Keratinocyte (primary cell): ENCODE results near the gene CILP. TPM values are rescaled to one million over a fixed set of nuclear protein-coding genes. Genes with fewer than 3 reads are reported as not detected.

Source experiments
- DNase-seq: peaks from one replicate; pipeline ENCODE4 v3.0.0-alpha.2; 2011; ENCODE audit warnings: low read depth, missing footprints, low spot score
- FAIRE-seq: peaks from 2 replicates; lab custom pipeline; 2011; peaks lifted over from hg19 to GRCh38; lab: Jason Lieb, UNC
- H2AFZ ChIP-seq: 2 replicates; pipeline ENCODE4 v1.6.0; 2012; ENCODE audit warnings: low read length, control low read depth, inconsistent platforms; ENCODE audit not compliant: control insufficient read depth
- H3K27ac ChIP-seq: 2 replicates; pipeline ENCODE4 v1.5.1; 2011; ENCODE audit warnings: low read length; ENCODE audit not compliant: control insufficient read depth, insufficient read depth
- H3K27me3 ChIP-seq: 3 replicates; pipeline ENCODE4 v1.6.0; 2011; ENCODE audit warnings: low read length; ENCODE audit not compliant: control insufficient read depth, insufficient read depth; ENCODE audit errors: extremely low read depth
- H3K36me3 ChIP-seq, 2 experiments: 2 replicates in 1 of 2; 3 replicates in 1 of 2; pipeline ENCODE4 v1.5.1; 2011; ENCODE audit warnings: low read length in 2 of 2, mild to moderate bottlenecking in 1 of 2; ENCODE audit not compliant: control insufficient read depth in 2 of 2, insufficient read depth in 2 of 2; ENCODE audit errors: extremely low read depth in 1 of 2
- H3K4me1 ChIP-seq: 3 replicates; pipeline ENCODE4 v1.5.1; 2011; ENCODE audit warnings: low read length; ENCODE audit not compliant: control insufficient read depth, insufficient read depth; ENCODE audit errors: extremely low read depth
- H3K4me2 ChIP-seq: 3 replicates; pipeline ENCODE4 v1.6.0; 2011; ENCODE audit warnings: low read depth, low read length; ENCODE audit not compliant: control insufficient read depth, insufficient read depth; ENCODE audit errors: extremely low read depth
- H3K4me3 ChIP-seq, 3 experiments: fragments of 200-600 bp in 1 of 3; sonication (generic) in 1 of 3; 2 replicates in 2 of 3; 3 replicates in 1 of 3; pipeline ENCODE4 v1.5.1; 2011 to 2016; ENCODE audit warnings: low read length in 3 of 3, mild to moderate bottlenecking in 3 of 3, control low read depth in 2 of 3, inconsistent platforms in 1 of 3, low read depth in 1 of 3, mixed read lengths in 1 of 3, mixed run types in 1 of 3, moderate library complexity in 1 of 3; ENCODE audit not compliant: control insufficient read depth in 2 of 3, insufficient read depth in 2 of 3; ENCODE audit errors: extremely low read depth in 1 of 3
- H3K79me2 ChIP-seq: 2 replicates; pipeline ENCODE4 v1.6.0; 2012; ENCODE audit warnings: low read length; ENCODE audit not compliant: control insufficient read depth, insufficient read depth
- H3K9ac ChIP-seq: 3 replicates; pipeline ENCODE4 v1.6.0; 2011; ENCODE audit warnings: low read length; ENCODE audit not compliant: control insufficient read depth, insufficient read depth; ENCODE audit errors: extremely low read depth
- H3K9me1 ChIP-seq: 3 replicates; pipeline ENCODE4 v1.6.0; 2011; ENCODE audit warnings: low read length; ENCODE audit not compliant: control insufficient read depth, insufficient read depth; ENCODE audit errors: extremely low read depth
- H3K9me3 ChIP-seq: 2 replicates; pipeline ENCODE4 v1.5.1; 2012; ENCODE audit warnings: low read depth, low read length; ENCODE audit not compliant: control insufficient read depth
- H4K20me1 ChIP-seq: 3 replicates; pipeline ENCODE4 v1.6.0; 2011; ENCODE audit warnings: low read length; ENCODE audit not compliant: control insufficient read depth, insufficient read depth; ENCODE audit errors: extremely low read depth
- CTCF ChIP-seq, 3 experiments: IDR thresholded peaks in 1 of 3; conservative IDR thresholded peaks in 1 of 3; optimal IDR thresholded peaks in 1 of 3; 2 replicates in 2 of 3; 3 replicates in 1 of 3; pipeline versions ENCODE3 to v1.5.1; 2011; ENCODE audit warnings: low read length in 3 of 3, mild to moderate bottlenecking in 3 of 3, moderate library complexity in 2 of 3, control low read depth in 1 of 3, inconsistent platforms in 1 of 3; ENCODE audit not compliant: insufficient read depth in 2 of 3; ENCODE audit errors: extremely low read depth in 1 of 3
- EZH2 ChIP-seq: IDR thresholded peaks from one replicate; pipeline ENCODE4 v1.6.1; 2012; ENCODE audit warnings: inconsistent platforms, mild to moderate bottlenecking, low read length, moderate library complexity
- dilution Hi-C: fragments of 300-500 bp; cut with MboI; formaldehyde crosslinking; loops from one replicate; pipeline ENCODE4 v1.7.0; 2020; ENCODE audit warnings: low sequenced_read_pairs; ENCODE audit not compliant: extremely low pct_ligation_motif_present
- polyA plus RNA-seq, 5 experiments: library from polyadenylated mRNA; depleted of rRNA in 3 of 5; stranded (reverse) in 3 of 5; stranded (forward) in 1 of 5; unstranded in 1 of 5; fragments of >200 nt; gene quantifications; 1 replicate in 1 of 5; 2 replicates in 3 of 5; 3 replicates in 1 of 5; pipeline versions ENCODE4 v1.2.1 to v1.2.3, GENCODE V29; 2011 to 2012; ENCODE audit warnings: missing spikeins in 2 of 5, low read depth in 1 of 5, low replicate concordance in 1 of 5

The CILP gene
- polyA plus RNA-seq, 1 donor (not counting 4 experiments of a cell fraction or from before 2014, with no cell fraction given): not detected

GRCh38 chr15:65219137-65219536 is 7.9 kb upstream of the CILP start:
- H3K9me3 ChIP-seq: no peaks in the 10 kb centered on the region
- no peaks in the 10 kb centered on the region for H3K9me1 ChIP-seq
- no peak for DNase-seq
- H2AFZ ChIP-seq: no peak overlapping the region
- no peak for FAIRE-seq
- no peaks in the 10 kb centered on the region for H3K79me2 ChIP-seq
- no peak overlapping the region for H3K4me2 ChIP-seq
- no peaks in the 10 kb centered on the region for H3K27me3 ChIP-seq
- TF ChIP-seq CTCF (optimal IDR thresholded peaks at IDR 0.05 in 1 of 3, IDR thresholded peaks at IDR 0.05 in 1 of 3, conservative IDR thresholded peaks at IDR 0.05 in 1 of 3; ENCODE audit: extremely low read depth in 1 of 3, insufficient read depth in 2 of 3, low read length in 3 of 3) (no peak), EZH2 (no peak)
- H3K36me3 ChIP-seq: no peaks in the 10 kb centered on the region
- H3K4me1 ChIP-seq: peaks cover 4% of the 10 kb centered on the region
- no peak overlapping the region for H3K4me3 ChIP-seq
- H3K27ac ChIP-seq: no peak overlapping the region
- no peaks in the 10 kb centered on the region for H4K20me1 ChIP-seq
- dilution Hi-C loops: no loop called here
- no peak overlapping the region for H3K9ac ChIP-seq

GRCh38 chr15:65217526-65218482 is 6.5 kb upstream of the CILP start:
- Histone ChIP-seq H3K9me1 (no peaks in the 10 kb centered on the region), H3K4me3 (no peak overlapping the region), H3K4me2 (no peak overlapping the region), H3K79me2 (no peaks in the 10 kb centered on the region), H3K9ac (no peak overlapping the region), H3K9me3 (no peaks in the 10 kb centered on the region), H3K4me1 (peaks cover 2% of the 10 kb centered on the region), H3K27me3 (no peaks in the 10 kb centered on the region), H2AFZ (no peak overlapping the region), H3K36me3 (no peaks in the 10 kb centered on the region), H4K20me1 (no peaks in the 10 kb centered on the region), H3K27ac (no peak overlapping the region)
- DNase-seq: no peak
- no peak for FAIRE-seq
- dilution Hi-C loops: no loop called here
- TF ChIP-seq CTCF (optimal IDR thresholded peaks at IDR 0.05 in 1 of 3, IDR thresholded peaks at IDR 0.05 in 1 of 3, conservative IDR thresholded peaks at IDR 0.05 in 1 of 3; ENCODE audit: extremely low read depth in 1 of 3, insufficient read depth in 2 of 3, low read length in 3 of 3): no peak
- TF ChIP-seq EZH2: no peak
